ENCODE results near the gene TTC38.
A peak's percentile ranks its signal among the peaks of the same experiment; 100 is the strongest.

The TTC38 gene

GRCh38 chr22:46275455-46276122, 7.8 kb downstream of the TTC38 start:
- Histone ChIP-seq H3K4me1 (peaks cover 4 to 34% (median 26%) of the 10 kb centered on the region in 10 experiments; a peak in 19 of 20 replicates), H3K36me3 (peaks cover 5 to 90% (median 23%) of the 10 kb centered on the region in 11 experiments; a peak in 18 of 22 replicates), H3K9me3 (replicated peaks in 1 of 11) (peaks cover 0 to 9% (median 0%) of the 10 kb centered on the region in 11 experiments; a peak in 2 of 22 replicates), H3K9ac (no peak overlapping the region), H3K27me3 (no peaks in the 10 kb centered on the region), H3K4me3 (no peak overlapping the region), H3K27ac (no peak overlapping the region), H3K4me2 (no peak overlapping the region), H4K20me1 (peaks cover 0 to 10% (median 0%) of the 10 kb centered on the region in 11 experiments; a peak in 1 of 22 replicates)
- TF ChIP-seq Cebpa-rat (IDR thresholded peaks at IDR 0.05) = no peak

- TF ChIP-seq Cebpa-rat (IDR thresholded peaks at IDR 0.05) = no peak
- Histone ChIP-seq H3K9me3 (replicated peaks in 1 of 11) (peaks cover 0 to 9% (median 0%) of the 10 kb centered on the region in 11 experiments; a peak in 2 of 22 replicates), H3K36me3 (peaks cover 5 to 93% (median 23%) of the 10 kb centered on the region in 11 experiments; a peak in 18 of 22 replicates), H3K4me3 (no peak overlapping the region), H3K9ac (no peak overlapping the region), H3K27me3 (no peaks in the 10 kb centered on the region), H3K4me1 (peaks cover 14 to 43% (median 35%) of the 10 kb centered on the region in 10 experiments; a peak in 19 of 20 replicates), H3K27ac (no peak overlapping the region), H4K20me1 (peaks cover 0 to 10% (median 0%) of the 10 kb centered on the region in 11 experiments; a peak in 1 of 22 replicates), H3K4me2 (no peak overlapping the region)
Measured at GRCh38 chr22:46276563-46276962, 8.8 kb downstream of the TTC38 start.

- no peak overlapping the region for H3K27ac ChIP-seq
- no peaks in the 10 kb centered on the region; a peak in 1 of 22 replicates for H4K20me1 ChIP-seq
- peaks cover 6 to 93% (median 23%) of the 10 kb centered on the region in 11 experiments; a peak in 18 of 22 replicates for H3K36me3 ChIP-seq
- no peaks in the 10 kb centered on the region for H3K27me3 ChIP-seq
- no peak overlapping the region for H3K4me2 ChIP-seq
- H3K4me1 ChIP-seq = peaks cover 15 to 26% (median 22%) of the 10 kb centered on the region in 10 experiments; a peak in 18 of 20 replicates
- H3K4me3 ChIP-seq = no peak overlapping the region
- H3K9me3 ChIP-seq (replicated peaks in 1 of 11) = peaks cover 0 to 9% (median 0%) of the 10 kb centered on the region in 11 experiments; a peak in 2 of 22 replicates
- TF ChIP-seq Cebpa-rat (IDR thresholded peaks at IDR 0.05) = no peak
- no peak overlapping the region for H3K9ac ChIP-seq
Measured at GRCh38 chr22:46278656-46279645, 11.1 kb downstream of the TTC38 start.

- H4K20me1 ChIP-seq = no peaks in the 10 kb centered on the region; a peak in 1 of 22 replicates
- H3K9ac ChIP-seq = peak overlapping the region in 2 of 11 experiments; percentile 7 to 51; a peak in 3 of 22 replicates
- no peak for TF ChIP-seq Cebpa-rat (IDR thresholded peaks at IDR 0.05)
- peak overlapping the region in 4 of 11 experiments; percentile 25 to 59 (median 44); a peak in 4 of 22 replicates for H3K27ac ChIP-seq
- H3K4me2 ChIP-seq = peak overlapping the region in 9 of 11 experiments; percentile 6 to 60 (median 40); a peak in 12 of 22 replicates
- H3K27me3 ChIP-seq = no peaks in the 10 kb centered on the region
- peaks cover 14 to 26% (median 16%) of the 10 kb centered on the region in 10 experiments; a peak in 18 of 20 replicates for H3K4me1 ChIP-seq
- no peak overlapping the region for H3K4me3 ChIP-seq
- peaks cover 8 to 93% (median 34%) of the 10 kb centered on the region in 11 experiments; a peak in 19 of 22 replicates for H3K36me3 ChIP-seq
- peaks cover 0 to 9% (median 0%) of the 10 kb centered on the region in 11 experiments; a peak in 2 of 22 replicates for H3K9me3 ChIP-seq (replicated peaks in 1 of 11)
Measured at GRCh38 chr22:46280063-46280817, 12.4 kb downstream of the TTC38 start.

GRCh38 chr22:46280999-46281623, 13.3 kb downstream of the TTC38 start:
- H3K36me3 ChIP-seq = peaks cover 3 to 93% (median 35%) of the 10 kb centered on the region in 11 experiments; a peak in 17 of 22 replicates
- peak overlapping the region in 1 of 11 experiments; percentile 55; a peak in 2 of 22 replicates for H3K27ac ChIP-seq
- H3K4me1 ChIP-seq = peaks cover 14 to 26% (median 20%) of the 10 kb centered on the region in 10 experiments
- no peak overlapping the region for H3K4me3 ChIP-seq
- peak overlapping the region in 2 of 11 experiments; percentile 7 to 51; a peak in 3 of 22 replicates for H3K9ac ChIP-seq
- peak overlapping the region in 10 of 11 experiments; percentile 6 to 60 (median 38); a peak in 16 of 22 replicates for H3K4me2 ChIP-seq
- H3K9me3 ChIP-seq (replicated peaks in 1 of 11) = peaks cover 0 to 9% (median 0%) of the 10 kb centered on the region in 11 experiments; a peak in 1 of 22 replicates
- TF ChIP-seq Cebpa-rat (IDR thresholded peaks at IDR 0.05) = no peak
- H4K20me1 ChIP-seq = no peaks in the 10 kb centered on the region; a peak in 1 of 22 replicates
- H3K27me3 ChIP-seq = no peaks in the 10 kb centered on the region

GRCh38 chr22:46281866-46282678, 14.3 kb downstream of the TTC38 start:
- Histone ChIP-seq H3K27me3 (no peaks in the 10 kb centered on the region), H3K27ac (no peak overlapping the region), H3K36me3 (peaks cover 3 to 94% (median 35%) of the 10 kb centered on the region in 11 experiments; a peak in 17 of 22 replicates), H3K9me3 (replicated peaks in 1 of 11) (peaks cover 0 to 9% (median 0%) of the 10 kb centered on the region in 11 experiments; a peak in 1 of 22 replicates), H3K4me1 (peaks cover 20 to 36% (median 29%) of the 10 kb centered on the region in 10 experiments), H3K4me3 (no peak overlapping the region), H4K20me1 (no peaks in the 10 kb centered on the region; a peak in 1 of 22 replicates), H3K4me2 (peak overlapping the region in 6 of 11 experiments; percentile 29 to 60 (median 43); a peak in 6 of 22 replicates), H3K9ac (no peak overlapping the region)
- no peak for TF ChIP-seq Cebpa-rat (IDR thresholded peaks at IDR 0.05)

- no peaks in the 10 kb centered on the region for H3K27me3 ChIP-seq
- no peak overlapping the region for H3K9ac ChIP-seq
- peak overlapping the region in 7 of 11 experiments; percentile 28 to 99 (median 96); a peak in 8 of 22 replicates for H3K4me2 ChIP-seq
- no peaks in the 10 kb centered on the region for H3K9me3 ChIP-seq (replicated peaks in 1 of 11)
- no peak overlapping the region for H3K27ac ChIP-seq
- H4K20me1 ChIP-seq = no peaks in the 10 kb centered on the region; a peak in 1 of 22 replicates
- peaks cover 0 to 61% (median 16%) of the 10 kb centered on the region in 11 experiments; a peak in 12 of 22 replicates for H3K36me3 ChIP-seq
- H3K4me3 ChIP-seq = no peak overlapping the region
- TF ChIP-seq Cebpa-rat (IDR thresholded peaks at IDR 0.05) = no peak
- H3K4me1 ChIP-seq = peaks cover 53 to 68% (median 60%) of the 10 kb centered on the region in 10 experiments
Measured at GRCh38 chr22:46286006-46286405, 18.2 kb downstream of the TTC38 start.

Measured in BLaER1 treated with 17β-estradiol and CSF1 and Interleukin-3, amounts not matched to agents 10 nM and 100 nM (cell line).